HG02885 (cell line): Measurements from ENCODE around the gene SLC16A8.
"Not testable (repeated sequence)": the region's sequence is repeated elsewhere in the genome, so short reads cannot be mapped to it uniquely, and the experiment has no call there.

ENCODE experiments used
- ATAC-seq: cut with Tn5 transposase; IDR thresholded peaks from one replicate; pipeline ENCODE4 v1.9.1; 2021; ENCODE audit warnings: mild to moderate bottlenecking; ENCODE audit not compliant: unreplicated experiment, poor library complexity

The SLC16A8 gene

GRCh38 chr22:38088629-38089473 is 4.9 kb upstream of the SLC16A8 start:
- ATAC-seq = no peak

GRCh38 chr22:38087855-38088254 is 3.9 kb upstream of the SLC16A8 start:
- no peak for ATAC-seq

GRCh38 chr22:38086942-38087341 is 3.0 kb upstream of the SLC16A8 start:
- no peak for ATAC-seq

- ATAC-seq = no peak
These were observed 2.2 kb upstream of the SLC16A8 start for GRCh38 chr22:38086001-38086845.

- ATAC-seq = no peak
These were observed 1.5 kb upstream of the SLC16A8 start for GRCh38 chr22:38085501-38085900.

GRCh38 chr22:38085056-38085455 is 1.1 kb upstream of the SLC16A8 start:
- no peak for ATAC-seq

GRCh38 chr22:38082986-38083710 is 836 bp downstream of the SLC16A8 start:
- ATAC-seq = no peak

- no peak for ATAC-seq
These were observed 1.8 kb downstream of the SLC16A8 start for GRCh38 chr22:38081941-38082828.

GRCh38 chr22:38081636-38081940 is 2.4 kb downstream of the SLC16A8 start:
- no peak for ATAC-seq

- no peak for ATAC-seq
These were observed 2.9 kb downstream of the SLC16A8 start for GRCh38 chr22:38080850-38081635.

- ATAC-seq = no peak
These were observed 3.5 kb downstream of the SLC16A8 start for GRCh38 chr22:38080474-38080849.

GRCh38 chr22:38079804-38080203 is 4.2 kb downstream of the SLC16A8 start:
- ATAC-seq = no peak

GRCh38 chr22:38079208-38079607 is 4.8 kb downstream of the SLC16A8 start:
- not testable (repeated sequence) for ATAC-seq

- ATAC-seq = no peak
These were observed 5.7 kb downstream of the SLC16A8 start for GRCh38 chr22:38078046-38078840.

- ATAC-seq = no peak
These were observed 6.4 kb downstream of the SLC16A8 start for GRCh38 chr22:38077595-38077994.

- ATAC-seq = no peak
These were observed 6.9 kb downstream of the SLC16A8 start for GRCh38 chr22:38077096-38077495.

- no peak for ATAC-seq
These were observed 8.0 kb downstream of the SLC16A8 start for GRCh38 chr22:38075961-38076360.

- no peak for ATAC-seq
These were observed 8.7 kb downstream of the SLC16A8 start for GRCh38 chr22:38075105-38075825.
